GM23248 (cell line): ENCODE data around the gene VTI1A.

Source experiments
- EZH2 ChIP-seq: fragments of 200-600 bp; sonication (generic); IDR thresholded peaks from 2 replicates; pipeline ENCODE4 v1.6.1; 2018; ENCODE audit warnings: antibody characterized with exemption, mild to moderate bottlenecking; ENCODE audit not compliant: insufficient read depth, poor library complexity, severe bottlenecking
- EZH2phosphoT487 ChIP-seq: fragments of 200-600 bp; sonication (generic); IDR thresholded peaks from 2 replicates; pipeline ENCODE4 v1.6.1; 2018; ENCODE audit warnings: antibody characterized with exemption, moderate library complexity, mild to moderate bottlenecking, low read depth; ENCODE audit not compliant: insufficient read depth

DNA sequence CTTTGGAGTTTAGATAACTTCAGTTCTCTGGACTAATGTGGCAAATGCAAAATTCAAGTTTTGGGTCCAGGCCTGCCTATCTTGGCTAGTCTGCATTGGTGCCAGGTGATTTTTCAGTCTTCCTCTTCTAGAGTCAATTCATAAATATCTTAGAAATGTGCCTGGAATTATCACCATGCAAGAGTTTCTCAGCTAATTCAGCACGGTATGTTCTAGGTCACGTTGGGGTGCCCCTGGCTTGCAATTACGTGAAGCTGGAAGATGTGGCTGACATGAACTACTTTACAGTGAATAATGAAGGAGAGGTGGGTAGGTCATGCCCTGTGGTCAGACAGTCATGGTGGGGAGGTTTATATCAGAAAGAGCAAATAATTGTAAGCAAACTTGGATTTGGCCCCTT lies 25.3 kb upstream of the VTI1A start:
- TF ChIP-seq EZH2 (no peak), EZH2phosphoT487 (no peak)
